Heart left ventricle (tissue), 16 donors: Measurements from ENCODE around the gene PDIA3. TPM values are rescaled to one million over a fixed set of nuclear protein-coding genes. Genes with fewer than 3 reads are reported as not detected.
"Not testable (repeated sequence)": the region's sequence is repeated elsewhere in the genome, so short reads cannot be mapped to it uniquely, and the experiment has no call there.

Experiments used
- ATAC-seq, 4 donors: fragments of 200-7000 bp; cut with Tn5 transposase; one replicate each; pipeline ENCODE4 v1.9.1; 2020 to 2022; ENCODE audit warnings: moderate library complexity in 4 of 4, mild to moderate bottlenecking in 3 of 4, moderate number of reproducible peaks in 1 of 4
- DNase-seq, 5 donors: peaks; one replicate each; pipeline ENCODE4 v3.0.0-alpha.2; 2020
- H3K27ac ChIP-seq, 12 donors: fragments of 200-600 bp; sonication (generic) in 4 of 12; one replicate each; pipeline versions ENCODE4 v1.5.0 to v1.8.0; 2016 to 2022; ENCODE audit warnings: mild to moderate bottlenecking in 2 of 12
- H3K27me3 ChIP-seq, 9 donors: fragments of 200-600 bp; sonication (generic) in 2 of 9; one replicate each; pipeline versions ENCODE4 v1.5.1 to v1.8.0; 2016 to 2022; ENCODE audit warnings: mild to moderate bottlenecking in 3 of 9
- H3K36me3 ChIP-seq, 9 donors: fragments of 200-600 bp; sonication (generic) in 2 of 9; one replicate each; pipeline versions ENCODE4 v1.5.0 to v1.8.0; 2018 to 2022; ENCODE audit warnings: mild to moderate bottlenecking in 2 of 9
- H3K4me1 ChIP-seq, 12 donors: fragments of 200-600 bp; sonication (generic) in 4 of 12; one replicate each; pipeline versions ENCODE4 v1.5.0 to v1.8.0; 2016 to 2022; ENCODE audit warnings: mild to moderate bottlenecking in 3 of 12
- H3K4me3 ChIP-seq, 12 donors: fragments of 200-600 bp; sonication (generic) in 4 of 12; one replicate each; pipeline versions ENCODE4 v1.5.0 to v1.8.0; 2017 to 2022; ENCODE audit warnings: mild to moderate bottlenecking in 9 of 12, moderate library complexity in 4 of 12
- H3K9me3 ChIP-seq, 12 donors: fragments of 200-600 bp; sonication (generic) in 4 of 12; one replicate each; pipeline versions ENCODE4 v1.5.0 to v1.8.0; 2016 to 2022; ENCODE audit warnings: mild to moderate bottlenecking in 1 of 12
- CTCF ChIP-seq, 12 donors: fragments of 200-600 bp; sonication (generic) in 4 of 12; IDR thresholded peaks; one replicate each; pipeline versions ENCODE4 v1.5.0 to v1.8.0; 2018 to 2022; ENCODE audit warnings: antibody characterized with exemption in 12 of 12, mild to moderate bottlenecking in 5 of 12
- POLR2A ChIP-seq, 2 donors: fragments of 450-650 bp; IDR thresholded peaks; one replicate each; pipeline ENCODE4 v1.6.1; 2017; ENCODE audit warnings: antibody characterized with exemption in 2 of 2, mild to moderate bottlenecking in 2 of 2, moderate library complexity in 2 of 2
- WGBS, 4 donors: extraction: QIAGEN DNeasy Blood & Tissue Kit in 2 of 4; methylation state at CpG; one replicate each; pipeline versions ENCODE4 v1.1.5 to v1.1.7; 2013 to 2018; 5-methylcytosine and 5-hydroxymethylcytosine counted together
- intact Hi-C, 10 donors: fragments of 100-400 bp; cut with DNase I; formaldehyde crosslinking; loops; one replicate each; pipeline versions ENCODE4 v1.11.1 to v1.14.2; 2022
- polyA plus RNA-seq, 2 donors: library from polyadenylated mRNA; stranded (reverse); fragments of 200-250 nt; gene quantifications; one replicate each; pipeline ENCODE4 v1.2.3, GENCODE V29; 2013
- total RNA-seq, 9 donors: library from RNA; depleted of rRNA in 2 of 9; stranded (reverse); fragments of >200 nt in 2 of 9; fragmentation: NEBNext Ultra II Directional in 3 of 9; extraction: Animal tissue kit (Norgen Biotek cat#: 25700) in 3 of 9; gene quantifications; one replicate each; pipeline versions ENCODE4 v1.1.0 to v1.2.4, GENCODE V29; 2016 to 2023
- donor health status: ischemic (EF 13 %, LVEDD 7.1; RV severe dilation, severe dysfunction).
- donor health status: healthy with polysubstance abuse.
- donor health status: DM: no; HTN: yes; CAD: no.
- donor health status: DM: no; HTN: no; CAD: no.
- donor health status: ischemic (EF 25% LVEDD 6.9; RV normal size, moderate dysfunction).
- donor health status: ischemic (EF 25% LVEDD 5.7; RV mildly dilated, moderate dysfunction).
- donor health status: healthy.
- donor health status: DM: yes; HTN: yes; CAD: no.
- donor health status: ischemic (EF 35%, LVEDD 5.7; RV mildly dilated, moderate dysfunction).
- donor health status: nonischemic (EF 11% LVEDD 7.7; RV severe dilation, severe dysfunction).
- donor health status: DM: yes; HTN: yes; CAD: no.
- donor health status: PGD.
- donor health status: ischemic (EF 29% LVEDD 5.4; RV normal size, mild dysfunction).
- donor health status: nonischemic (EF 23%, LVEDD 6.1; RV moderate dilation, normal function).

The PDIA3 gene
- total and polyA plus RNA-seq, 11 donors, result 57.2 to 278 (median 172) TPM

GRCh38 chr15:43799945-43800285 lies 53.7 kb downstream of the PDIA3 start, which contains the start of gene SERINC4:
Gene SERINC4, minus strand, starts transcription at chr15:43800220. Its CDS starts 234 bp downstream, at chr15:43799986.
- Histone ChIP-seq H3K9me3 (no peaks in the 10 kb centered on the region), H3K27me3 (no peaks in the 10 kb centered on the region), H3K36me3 (peaks cover 0 to 86% (median 76%) of the 10 kb centered on the region in 9 donors), H3K4me1 (peaks cover 4 to 56% (median 38%) of the 10 kb centered on the region in 12 donors), H3K27ac (peak within 1 kb of the TSS; percentile 76 to 95 (median 90)), H3K4me3 (peak within 1 kb of the TSS; percentile 64 to 94 (median 82))
- 94 to 97% (median 95%) methylated on average over 8 of the region's 8 CpGs for WGBS, 4 donors
- DNase-seq (no peak), ATAC-seq (peak in 3 of 4 donors; percentile 1 to 11 (median 3))
- intact Hi-C loops, result loop anchor here in 2 of 10 donors (2.0 kb wide), 1 partner anchor 25 kb away; the partner anchor contains the start of gene MFAP1 (in 2 of the 2)
- TF ChIP-seq CTCF (IDR thresholded peaks at IDR 0.05) (no peak), POLR2A (IDR thresholded peaks at IDR 0.05) (no peak)

- Histone ChIP-seq H3K4me1 (peaks cover under 1 to 50% (median 32%) of the 10 kb centered on the region in 12 donors), H3K36me3 (peaks cover 0 to 86% (median 76%) of the 10 kb centered on the region in 9 donors), H3K4me3 (peak within 1 kb of the TSS; percentile 64 to 94 (median 82)), H3K27ac (peak within 1 kb of the TSS; percentile 76 to 95 (median 90)), H3K27me3 (no peaks in the 10 kb centered on the region), H3K9me3 (no peaks in the 10 kb centered on the region)
- WGBS, 4 donors, result 8 to 9% (median 8%) methylated on average over 41 to 44 of the region's 44 CpGs
- peak; percentile 90 to 97 (median 92) for ATAC-seq
- DNase-seq, result peak; percentile 94 to 96 (median 95)
- intact Hi-C loops, result loop anchor here in 2 of 10 donors (2.0 kb wide), 1 partner anchor 24 kb away; the partner anchor contains the start of gene MFAP1 (in 2 of the 2)
- TF ChIP-seq CTCF (IDR thresholded peaks at IDR 0.05) (no peak), POLR2A (IDR thresholded peaks at IDR 0.05) (peak in 1 of 2 donors; percentile 52)
Observed at GRCh38 chr15:43800286-43801141, 54.3 kb downstream of the PDIA3 start, which contains the start of gene HYPK. Gene HYPK, plus strand, starts transcription at chr15:43800599. Its CDS starts 24 bp downstream, at chr15:43800623.

GRCh38 chr15:43802676-43803075 lies 56.4 kb downstream of the PDIA3 start:
- peaks cover 0 to 86% (median 80%) of the 10 kb centered on the region in 9 donors for H3K36me3 ChIP-seq
- H3K27ac ChIP-seq, H3K9me3 ChIP-seq, H3K27me3 ChIP-seq, DNase-seq, ATAC-seq, intact Hi-C loops, H3K4me3 ChIP-seq: not testable (repeated sequence)
- WGBS, 4 donors, result 96 to 97% (median 97%) methylated on average over 7 of the region's 7 CpGs
- peaks cover 0 to 33% (median 17%) of the 10 kb centered on the region in 12 donors for H3K4me1 ChIP-seq

GRCh38 chr15:43808435-43808950 lies 62.3 kb downstream of the PDIA3 start:
- H3K36me3 ChIP-seq, result peaks cover 6 to 100% (median 100%) of the 10 kb centered on the region in 9 donors
- H3K4me3 ChIP-seq, result no peak overlapping the region
- H3K4me1 ChIP-seq, result peaks cover 0 to 13% (median 0%) of the 10 kb centered on the region in 12 donors
- WGBS, 4 donors, result 95 to 97% (median 95%) methylated on average over 5 of the region's 5 CpGs
- peak overlapping the region in 1 of 12 donors; percentile 48 for H3K27ac ChIP-seq
- no peaks in the 10 kb centered on the region for H3K27me3 ChIP-seq
- TF ChIP-seq CTCF (IDR thresholded peaks at IDR 0.05) (no peak), POLR2A (IDR thresholded peaks at IDR 0.05) (no peak)
- intact Hi-C loops, result no loop called here
- ATAC-seq (no peak), DNase-seq (no peak)
- H3K9me3 ChIP-seq, result no peaks in the 10 kb centered on the region
